ENCODE measurements around the gene PRMT7.

DNA sequence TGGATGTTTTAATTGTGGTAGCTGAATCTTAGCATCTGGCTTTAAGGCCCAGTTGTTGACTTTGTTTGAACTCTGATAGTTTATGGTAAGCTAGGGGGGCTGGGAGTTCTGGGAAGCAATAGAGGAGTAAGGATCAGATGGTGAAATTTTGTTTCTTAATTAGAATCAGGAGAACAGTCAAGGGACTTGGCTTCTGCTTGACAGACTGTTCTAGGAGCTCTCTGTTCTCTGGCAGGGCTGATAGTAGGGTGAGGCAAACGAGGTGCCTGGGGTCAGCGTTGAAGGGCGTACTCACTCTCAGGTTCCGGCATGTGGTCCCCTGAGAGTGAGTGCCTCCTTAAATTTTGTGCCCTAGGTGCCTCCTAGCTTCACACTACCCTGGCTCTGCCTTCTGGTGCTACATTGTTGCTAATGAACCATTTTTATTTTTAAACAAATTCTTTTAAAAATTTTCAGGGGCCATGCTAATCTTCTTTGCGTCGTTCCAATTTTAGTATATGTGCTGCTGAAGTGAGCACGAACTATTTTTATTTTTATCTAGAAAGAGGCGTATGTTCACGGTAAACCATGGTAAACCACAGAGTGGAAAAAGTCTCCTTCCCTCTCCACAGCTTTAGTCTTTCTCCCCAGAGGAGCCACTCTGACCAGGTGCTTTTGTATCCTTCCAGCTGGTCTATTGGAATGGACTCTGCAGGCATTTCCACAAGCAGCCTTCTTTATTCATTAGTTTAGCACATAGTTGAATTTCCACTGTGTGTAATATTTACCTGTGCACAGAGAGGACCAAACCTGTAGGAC, 26.8 kb upstream of the PRMT7 start:
- TF ChIP-seq EZH2 (IDR thresholded peaks at IDR 0.05; ENCODE audit: low read length, unreplicated experiment) (no peak), EZH2phosphoT487 (IDR thresholded peaks at IDR 0.05; ENCODE audit: borderline replicate concordance, low read length) (no peak)
- TF ChIP-seq, protein P1, sequence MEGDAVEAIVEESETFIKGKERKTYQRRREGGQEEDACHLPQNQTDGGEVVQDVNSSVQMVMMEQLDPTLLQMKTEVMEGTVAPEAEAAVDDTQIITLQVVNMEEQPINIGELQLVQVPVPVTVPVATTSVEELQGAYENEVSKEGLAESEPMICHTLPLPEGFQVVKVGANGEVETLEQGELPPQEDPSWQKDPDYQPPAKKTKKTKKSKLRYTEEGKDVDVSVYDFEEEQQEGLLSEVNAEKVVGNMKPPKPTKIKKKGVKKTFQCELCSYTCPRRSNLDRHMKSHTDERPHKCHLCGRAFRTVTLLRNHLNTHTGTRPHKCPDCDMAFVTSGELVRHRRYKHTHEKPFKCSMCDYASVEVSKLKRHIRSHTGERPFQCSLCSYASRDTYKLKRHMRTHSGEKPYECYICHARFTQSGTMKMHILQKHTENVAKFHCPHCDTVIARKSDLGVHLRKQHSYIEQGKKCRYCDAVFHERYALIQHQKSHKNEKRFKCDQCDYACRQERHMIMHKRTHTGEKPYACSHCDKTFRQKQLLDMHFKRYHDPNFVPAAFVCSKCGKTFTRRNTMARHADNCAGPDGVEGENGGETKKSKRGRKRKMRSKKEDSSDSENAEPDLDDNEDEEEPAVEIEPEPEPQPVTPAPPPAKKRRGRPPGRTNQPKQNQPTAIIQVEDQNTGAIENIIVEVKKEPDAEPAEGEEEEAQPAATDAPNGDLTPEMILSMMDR (conservative IDR thresholded peaks at IDR 0.05; ENCODE audit: low read depth, low read length), result no peak
